22Rv1 (cell line): ENCODE results near the gene CDYL.

ENCODE experiments used
- CTCF ChIP-seq: fragments of 450-650 bp; IDR thresholded peaks from 2 replicates; pipeline ENCODE4 v1.5.1; 2017; ENCODE audit warnings: mild to moderate bottlenecking
- ZFX ChIP-seq: fragments of 450-650 bp; IDR thresholded peaks from 2 replicates; pipeline ENCODE4 v1.6.1; 2017; ENCODE audit warnings: antibody characterized with exemption, borderline replicate concordance

GRCh38 chr6:4974962-4975361, 198.8 kb downstream of the CDYL start:
- TF ChIP-seq CTCF (no peak), ZFX (no peak)
